Measurements from ENCODE around the gene CELF4. TPM values are rescaled to one million over a fixed set of nuclear protein-coding genes. Genes with fewer than 3 reads are reported as not detected.
A peak's percentile ranks its signal among the peaks of the same experiment; 100 is the strongest.

CELF4 gene
- total RNA-seq, 1 donor from 2014 or later, result not detected

DNA sequence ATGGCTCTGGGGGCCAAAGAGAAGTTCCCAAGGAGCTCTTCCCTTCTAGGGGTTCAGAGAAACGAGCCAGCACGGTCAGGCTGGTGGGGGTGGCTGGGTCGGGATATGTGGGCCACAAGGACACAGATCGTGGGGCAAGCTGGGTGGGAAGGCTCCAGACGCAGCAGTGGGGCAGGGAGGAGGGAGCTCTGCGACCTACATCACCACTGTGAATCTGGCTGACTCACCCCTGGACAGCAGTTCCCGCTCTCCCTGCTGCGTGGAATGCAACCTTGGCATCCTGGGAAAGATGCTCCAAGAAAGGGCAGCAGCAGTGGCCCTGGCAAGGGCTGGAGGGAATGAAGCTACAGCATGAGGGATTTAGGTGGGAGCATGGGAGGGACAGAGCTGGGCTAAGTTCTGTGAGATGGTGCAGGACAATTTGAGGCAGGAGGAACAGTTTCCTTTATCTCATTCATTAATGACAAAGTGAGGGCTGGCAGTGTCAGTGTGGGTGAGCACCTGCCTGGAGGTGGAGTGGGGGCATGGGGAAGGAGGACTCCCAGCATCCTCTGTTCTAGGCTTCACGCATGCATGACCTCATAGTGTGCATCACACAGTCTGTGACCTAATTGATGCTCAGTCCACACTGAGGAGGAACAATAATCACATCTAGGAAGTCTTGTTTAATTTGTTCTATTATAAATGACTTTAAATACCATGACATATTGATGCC, 25.0 kb downstream of the CELF4 start:
- Histone ChIP-seq H3K27me3 (ENCODE audit: control insufficient read depth, insufficient read depth, low read length) (peaks cover 41% of the 10 kb centered on the region), H3K4me3 (ENCODE audit: low read depth, low read length) (no peak overlapping the region), H3K36me3 (ENCODE audit: control insufficient read depth, insufficient read depth, low read length) (no peaks in the 10 kb centered on the region)
- no peak for DNase-seq (ENCODE audit: low read depth)
- TF ChIP-seq, protein P1, sequence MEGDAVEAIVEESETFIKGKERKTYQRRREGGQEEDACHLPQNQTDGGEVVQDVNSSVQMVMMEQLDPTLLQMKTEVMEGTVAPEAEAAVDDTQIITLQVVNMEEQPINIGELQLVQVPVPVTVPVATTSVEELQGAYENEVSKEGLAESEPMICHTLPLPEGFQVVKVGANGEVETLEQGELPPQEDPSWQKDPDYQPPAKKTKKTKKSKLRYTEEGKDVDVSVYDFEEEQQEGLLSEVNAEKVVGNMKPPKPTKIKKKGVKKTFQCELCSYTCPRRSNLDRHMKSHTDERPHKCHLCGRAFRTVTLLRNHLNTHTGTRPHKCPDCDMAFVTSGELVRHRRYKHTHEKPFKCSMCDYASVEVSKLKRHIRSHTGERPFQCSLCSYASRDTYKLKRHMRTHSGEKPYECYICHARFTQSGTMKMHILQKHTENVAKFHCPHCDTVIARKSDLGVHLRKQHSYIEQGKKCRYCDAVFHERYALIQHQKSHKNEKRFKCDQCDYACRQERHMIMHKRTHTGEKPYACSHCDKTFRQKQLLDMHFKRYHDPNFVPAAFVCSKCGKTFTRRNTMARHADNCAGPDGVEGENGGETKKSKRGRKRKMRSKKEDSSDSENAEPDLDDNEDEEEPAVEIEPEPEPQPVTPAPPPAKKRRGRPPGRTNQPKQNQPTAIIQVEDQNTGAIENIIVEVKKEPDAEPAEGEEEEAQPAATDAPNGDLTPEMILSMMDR (IDR thresholded peaks at IDR 0.05; ENCODE audit: insufficient read depth, low read length, poor library complexity, severe bottlenecking), result no peak

DNA sequence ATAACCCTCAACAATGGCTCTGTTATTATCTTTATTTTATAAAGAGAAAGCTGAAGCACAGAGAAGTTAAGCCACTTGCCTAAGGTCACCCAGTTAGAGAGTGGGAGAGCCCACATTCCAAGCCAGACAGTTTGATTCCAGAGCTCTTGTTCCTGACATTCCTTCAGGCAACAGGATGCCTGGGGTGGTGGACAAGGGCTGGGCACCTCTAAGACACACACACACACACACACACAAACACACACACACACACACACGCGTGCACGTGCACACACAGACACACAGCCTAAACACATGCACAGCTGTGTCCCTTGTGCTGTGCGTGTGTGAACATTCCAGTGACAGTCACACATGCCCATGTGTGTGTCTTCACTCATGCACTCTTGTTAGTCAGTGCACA, 26.4 kb downstream of the CELF4 start:
- Histone ChIP-seq H3K27me3 (ENCODE audit: control insufficient read depth, insufficient read depth, low read length) (peaks cover 45% of the 10 kb centered on the region), H3K4me3 (ENCODE audit: low read depth, low read length) (no peak overlapping the region)
- TF ChIP-seq, protein P1 (IDR thresholded peaks at IDR 0.05; ENCODE audit: insufficient read depth, low read length, poor library complexity, severe bottlenecking), result no peak

DNA sequence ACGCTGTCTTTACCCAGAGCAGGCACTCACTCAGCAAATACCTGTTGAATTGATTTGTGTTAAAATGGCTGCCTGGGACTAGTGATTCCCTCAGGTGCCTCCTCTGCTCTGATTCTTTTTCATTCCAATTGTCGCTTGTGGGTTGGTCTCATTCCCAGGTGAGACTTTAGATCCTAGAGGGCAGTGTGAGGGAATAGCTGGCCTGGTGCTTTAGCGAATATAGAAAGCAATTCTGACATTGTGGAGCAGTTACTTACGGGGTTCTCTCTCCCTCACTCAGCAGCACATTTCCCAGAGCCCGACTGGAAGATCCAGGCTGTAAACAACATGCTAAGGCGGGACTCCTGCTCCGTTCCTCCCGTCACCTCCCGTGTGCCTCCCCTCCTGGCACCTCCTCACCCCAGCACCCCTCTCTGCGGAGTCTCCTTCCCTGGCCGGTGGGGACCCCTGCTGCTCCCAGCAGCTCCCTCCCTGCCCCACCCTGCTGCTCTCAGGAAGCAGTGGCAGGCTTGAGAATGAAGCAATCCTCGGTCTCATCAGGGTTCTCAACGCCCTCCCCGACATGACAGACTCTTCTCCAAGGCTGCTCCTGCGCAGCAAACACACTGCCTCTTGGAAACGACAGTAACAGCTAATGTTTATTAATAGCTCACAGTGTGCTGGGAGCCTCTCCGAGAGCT, 26.9 kb downstream of the CELF4 start:
- no peak for DNase-seq (ENCODE audit: low read depth)
- Histone ChIP-seq H3K27me3 (ENCODE audit: control insufficient read depth, insufficient read depth, low read length) (peaks cover 48% of the 10 kb centered on the region), H3K4me3 (ENCODE audit: low read depth, low read length) (no peak overlapping the region), H3K36me3 (ENCODE audit: control insufficient read depth, insufficient read depth, low read length) (no peaks in the 10 kb centered on the region)
- TF ChIP-seq, protein P1 (IDR thresholded peaks at IDR 0.05; ENCODE audit: insufficient read depth, low read length, poor library complexity, severe bottlenecking), result no peak

More for the DNA sequence above, 26.4 kb downstream of the CELF4 start:
- no peak for DNase-seq (ENCODE audit: low read depth)
- H3K36me3 ChIP-seq (ENCODE audit: control insufficient read depth, insufficient read depth, low read length), result no peaks in the 10 kb centered on the region

DNA sequence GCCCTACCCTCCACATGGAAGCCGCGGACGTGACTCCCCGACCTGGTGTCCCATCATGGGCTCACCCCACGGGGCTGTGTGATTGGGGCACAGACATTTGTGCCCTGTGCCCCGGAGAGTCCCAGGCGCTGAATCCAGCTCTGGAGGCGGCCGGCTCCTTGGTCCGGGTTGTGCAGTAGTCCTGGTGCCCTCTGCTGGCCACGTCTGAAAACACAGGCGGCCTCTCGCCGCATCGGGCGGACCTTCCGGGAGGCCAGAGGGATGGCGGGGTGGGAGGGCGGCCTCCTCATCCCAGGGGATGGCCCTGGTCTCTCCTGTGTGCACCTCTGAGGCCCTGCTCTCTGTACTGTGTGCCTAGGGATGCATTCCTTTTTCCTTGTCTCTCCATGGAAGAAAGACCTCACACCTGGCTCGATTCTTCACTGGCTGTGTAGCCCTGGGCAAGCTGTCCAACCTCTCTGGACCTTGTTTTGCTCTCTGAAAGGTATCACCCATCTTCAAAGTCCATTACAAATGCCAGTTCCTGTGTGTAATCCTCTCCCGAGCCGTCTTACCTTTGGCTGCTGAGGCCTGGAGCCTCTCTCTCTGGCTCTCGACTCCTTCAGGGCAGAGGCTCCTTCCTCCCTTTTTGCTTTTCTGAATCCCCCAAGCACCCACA, 27.6 kb downstream of the CELF4 start:
- DNase-seq (ENCODE audit: low read depth), result peak; percentile 5
- TF ChIP-seq, protein P1 (IDR thresholded peaks at IDR 0.05; ENCODE audit: insufficient read depth, low read length, poor library complexity, severe bottlenecking), result peak; percentile 92
- Histone ChIP-seq H3K27me3 (ENCODE audit: control insufficient read depth, insufficient read depth, low read length) (peaks cover 49% of the 10 kb centered on the region), H3K36me3 (ENCODE audit: control insufficient read depth, insufficient read depth, low read length) (no peaks in the 10 kb centered on the region), H3K4me3 (ENCODE audit: low read depth, low read length) (no peak overlapping the region)

DNA sequence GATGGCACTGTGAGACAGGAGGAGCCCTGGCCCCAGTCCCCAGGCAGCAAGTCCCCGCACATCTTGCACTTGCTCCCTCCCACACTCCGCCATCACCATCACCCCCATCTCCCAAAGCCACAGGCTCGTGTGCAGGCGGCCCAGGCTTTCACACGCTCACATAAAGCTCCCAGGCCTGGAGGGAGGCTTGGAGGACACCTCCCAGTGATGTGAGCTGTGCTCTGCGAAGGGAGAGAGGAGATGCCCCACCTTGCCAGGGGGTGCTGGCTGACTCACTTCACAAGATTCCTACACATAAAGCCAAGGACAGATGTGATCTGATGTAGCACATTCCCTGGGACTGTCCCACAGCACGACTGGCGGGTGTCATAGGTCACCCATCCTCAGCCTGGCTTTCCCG, 28.9 kb downstream of the CELF4 start:
- Histone ChIP-seq H3K27me3 (ENCODE audit: control insufficient read depth, insufficient read depth, low read length) (peaks cover 53% of the 10 kb centered on the region), H3K4me3 (ENCODE audit: low read depth, low read length) (no peak overlapping the region), H3K36me3 (ENCODE audit: control insufficient read depth, insufficient read depth, low read length) (no peaks in the 10 kb centered on the region)
- no peak for DNase-seq (ENCODE audit: low read depth)
- TF ChIP-seq, protein P1 (IDR thresholded peaks at IDR 0.05; ENCODE audit: insufficient read depth, low read length, poor library complexity, severe bottlenecking), result no peak

All from kidney epithelial cell (primary cell).